ENCODE results near the gene MS4A18. TPM values are rescaled to one million over a fixed set of nuclear protein-coding genes. Genes with fewer than 3 reads are reported as not detected.
A peak's percentile ranks its signal among the peaks of the same experiment; 100 is the strongest.

The MS4A18 gene
- total RNA-seq, 1 donor, result not detected

DNA sequence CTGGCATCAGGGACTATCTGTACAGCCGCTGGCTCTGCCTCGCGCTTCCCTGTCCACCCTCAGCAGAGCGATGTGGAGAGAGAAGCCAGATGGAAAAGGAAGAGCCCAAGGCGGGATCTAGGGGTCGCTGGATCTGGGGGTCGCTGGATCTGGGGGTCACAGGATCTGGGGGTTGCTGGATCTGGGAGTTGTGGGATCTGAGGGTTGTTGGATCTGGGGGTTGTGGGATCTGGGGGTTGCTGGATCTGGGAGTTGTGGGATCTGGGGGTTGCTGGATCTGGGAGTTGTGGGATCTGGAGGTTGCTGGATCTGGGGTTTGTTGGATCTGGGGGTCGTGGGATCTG, 58.6 kb downstream of the MS4A18 start:
- peaks cover 18% of the 10 kb centered on the region for H3K4me1 ChIP-seq (ENCODE audit: insufficient read depth, low read length)
- no peak overlapping the region for H2AFZ ChIP-seq (ENCODE audit: low read length)
- H3K27ac ChIP-seq (ENCODE audit: low read depth, low read length), result no peak overlapping the region
- peak; percentile 13 for DNase-seq (ENCODE audit: insufficient read length, low spot score, missing footprints)
- no peak overlapping the region for H3K4me2 ChIP-seq (ENCODE audit: insufficient read depth, low read length)
- no peak overlapping the region for H3K4me3 ChIP-seq (ENCODE audit: insufficient read depth, low read length)
- TF ChIP-seq, protein P1, sequence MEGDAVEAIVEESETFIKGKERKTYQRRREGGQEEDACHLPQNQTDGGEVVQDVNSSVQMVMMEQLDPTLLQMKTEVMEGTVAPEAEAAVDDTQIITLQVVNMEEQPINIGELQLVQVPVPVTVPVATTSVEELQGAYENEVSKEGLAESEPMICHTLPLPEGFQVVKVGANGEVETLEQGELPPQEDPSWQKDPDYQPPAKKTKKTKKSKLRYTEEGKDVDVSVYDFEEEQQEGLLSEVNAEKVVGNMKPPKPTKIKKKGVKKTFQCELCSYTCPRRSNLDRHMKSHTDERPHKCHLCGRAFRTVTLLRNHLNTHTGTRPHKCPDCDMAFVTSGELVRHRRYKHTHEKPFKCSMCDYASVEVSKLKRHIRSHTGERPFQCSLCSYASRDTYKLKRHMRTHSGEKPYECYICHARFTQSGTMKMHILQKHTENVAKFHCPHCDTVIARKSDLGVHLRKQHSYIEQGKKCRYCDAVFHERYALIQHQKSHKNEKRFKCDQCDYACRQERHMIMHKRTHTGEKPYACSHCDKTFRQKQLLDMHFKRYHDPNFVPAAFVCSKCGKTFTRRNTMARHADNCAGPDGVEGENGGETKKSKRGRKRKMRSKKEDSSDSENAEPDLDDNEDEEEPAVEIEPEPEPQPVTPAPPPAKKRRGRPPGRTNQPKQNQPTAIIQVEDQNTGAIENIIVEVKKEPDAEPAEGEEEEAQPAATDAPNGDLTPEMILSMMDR (IDR thresholded peaks at IDR 0.05; ENCODE audit: extremely low read depth, low read depth, low read length), result no peak
- no peaks in the 10 kb centered on the region for H3K79me2 ChIP-seq (ENCODE audit: insufficient read depth, low read length)
- no peaks in the 10 kb centered on the region for H3K36me3 ChIP-seq (ENCODE audit: insufficient read depth, low read length)
- peaks cover 23% of the 10 kb centered on the region for H3K27me3 ChIP-seq (ENCODE audit: insufficient read depth, low read length)
- no peaks in the 10 kb centered on the region for H3K9me3 ChIP-seq (ENCODE audit: low read depth, low read length)
- H4K20me1 ChIP-seq (ENCODE audit: insufficient read depth, low read length), result no peaks in the 10 kb centered on the region

DNA sequence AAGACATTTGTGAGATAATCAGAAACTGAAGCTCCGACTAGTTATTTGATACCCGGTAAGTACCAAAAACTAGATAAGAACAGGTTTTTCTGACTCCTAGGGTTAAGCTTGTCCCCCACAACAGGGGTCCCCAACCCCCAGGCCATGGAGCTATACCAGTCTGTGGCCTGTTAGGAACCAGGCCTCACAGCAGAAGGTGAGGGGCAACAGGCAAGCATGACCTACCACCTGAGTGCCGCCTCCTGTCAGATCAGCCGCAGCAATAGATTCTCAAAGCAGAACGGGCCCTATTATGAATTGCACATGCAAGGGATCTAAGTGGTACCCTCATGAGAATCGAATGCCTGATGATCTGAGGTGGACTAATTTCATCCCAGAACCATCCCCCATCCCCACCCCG, 59.4 kb downstream of the MS4A18 start:
- Histone ChIP-seq H3K9me3 (ENCODE audit: low read depth, low read length) (no peaks in the 10 kb centered on the region), H3K4me3 (ENCODE audit: insufficient read depth, low read length) (no peak overlapping the region)
- TF ChIP-seq, protein P1 (IDR thresholded peaks at IDR 0.05; ENCODE audit: extremely low read depth, low read depth, low read length), result no peak

DNA sequence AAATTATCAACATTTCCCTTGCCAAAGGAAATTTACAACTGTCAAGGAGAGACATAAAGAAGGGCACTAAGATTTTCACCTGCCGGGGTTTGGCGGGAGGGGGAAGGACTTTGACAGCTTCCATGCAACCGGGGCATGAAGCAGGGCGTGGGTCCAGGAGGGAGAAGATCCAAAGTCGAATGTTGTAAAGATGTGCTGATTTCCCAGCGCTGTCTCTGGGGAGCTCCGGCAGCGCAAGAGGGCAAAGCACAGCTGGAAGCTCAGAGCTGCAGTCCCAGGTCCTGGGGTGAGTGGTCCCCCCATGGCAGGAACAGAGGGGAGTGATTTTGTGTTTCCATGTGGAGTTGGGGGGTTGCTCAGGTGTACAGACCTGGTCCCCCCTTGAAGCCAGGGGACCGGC, 60.6 kb downstream of the MS4A18 start, which contains the start of gene MS4A10:
Gene MS4A10 (plus strand): TSS at position 198 of the 400 bp plus-strand sequence. CDS start 5,003 bp downstream, outside the sequence.
- Histone ChIP-seq H3K4me2 (ENCODE audit: insufficient read depth, low read length) (peak within 1 kb of the TSS; percentile 36), H3K4me3 (ENCODE audit: insufficient read depth, low read length) (no peak within 1 kb of the TSS), H2AFZ (ENCODE audit: low read length) (no peak within 1 kb of the TSS), H3K27me3 (ENCODE audit: insufficient read depth, low read length) (peaks cover 26% of the 10 kb centered on the region), H3K36me3 (ENCODE audit: insufficient read depth, low read length) (no peaks in the 10 kb centered on the region), H3K27ac (ENCODE audit: low read depth, low read length) (no peak within 1 kb of the TSS), H4K20me1 (ENCODE audit: insufficient read depth, low read length) (no peaks in the 10 kb centered on the region), H3K9me3 (ENCODE audit: low read depth, low read length) (no peaks in the 10 kb centered on the region), H3K4me1 (ENCODE audit: insufficient read depth, low read length) (peaks cover 18% of the 10 kb centered on the region), H3K79me2 (ENCODE audit: insufficient read depth, low read length) (no peaks in the 10 kb centered on the region)
- TF ChIP-seq, protein P1 (IDR thresholded peaks at IDR 0.05; ENCODE audit: extremely low read depth, low read depth, low read length), result no peak
- DNase-seq (ENCODE audit: insufficient read length, low spot score, missing footprints), result no peak

More for the DNA sequence above, 59.4 kb downstream of the MS4A18 start:
- Histone ChIP-seq H2AFZ (ENCODE audit: low read length) (no peak overlapping the region), H3K27ac (ENCODE audit: low read depth, low read length) (no peak overlapping the region), H3K4me1 (ENCODE audit: insufficient read depth, low read length) (peaks cover 18% of the 10 kb centered on the region), H3K36me3 (ENCODE audit: insufficient read depth, low read length) (no peaks in the 10 kb centered on the region), H4K20me1 (ENCODE audit: insufficient read depth, low read length) (no peaks in the 10 kb centered on the region), H3K27me3 (ENCODE audit: insufficient read depth, low read length) (peaks cover 23% of the 10 kb centered on the region), H3K79me2 (ENCODE audit: insufficient read depth, low read length) (no peaks in the 10 kb centered on the region), H3K4me2 (ENCODE audit: insufficient read depth, low read length) (no peak overlapping the region)
- no peak for DNase-seq (ENCODE audit: insufficient read length, low spot score, missing footprints)

DNA sequence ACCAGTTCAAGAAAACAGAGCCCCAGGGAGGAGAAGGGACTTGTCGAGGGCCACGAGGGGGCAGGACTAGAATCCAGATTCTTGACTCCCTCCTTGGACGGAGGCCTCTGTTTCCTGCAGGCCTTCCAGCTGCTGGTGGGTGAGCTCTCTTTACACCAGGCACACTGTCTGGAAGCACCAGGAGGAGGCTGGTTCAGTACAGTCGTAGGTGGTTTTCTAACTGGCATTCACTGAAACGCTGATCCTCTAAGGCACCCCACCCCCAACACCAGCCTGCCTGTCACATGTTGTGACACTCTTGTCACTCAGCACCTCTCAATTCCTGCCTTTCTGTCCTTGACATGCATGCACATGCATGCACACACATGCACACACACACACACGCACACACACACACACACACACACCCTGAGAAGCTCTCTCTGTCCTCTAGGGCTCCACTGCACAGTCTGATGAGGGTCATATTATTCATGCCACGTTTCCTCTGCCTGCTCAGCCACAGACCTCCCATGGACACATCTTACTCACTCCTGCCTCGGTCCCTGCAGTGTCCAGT, 61.4 kb downstream of the MS4A18 start:
- H3K27me3 ChIP-seq (ENCODE audit: insufficient read depth, low read length), result peaks cover 23% of the 10 kb centered on the region
- no peaks in the 10 kb centered on the region for H3K36me3 ChIP-seq (ENCODE audit: insufficient read depth, low read length)
- no peaks in the 10 kb centered on the region for H3K9me3 ChIP-seq (ENCODE audit: low read depth, low read length)
- no peak overlapping the region for H3K4me3 ChIP-seq (ENCODE audit: insufficient read depth, low read length)
- H3K4me1 ChIP-seq (ENCODE audit: insufficient read depth, low read length), result peaks cover 18% of the 10 kb centered on the region
- no peak overlapping the region for H3K27ac ChIP-seq (ENCODE audit: low read depth, low read length)
- no peaks in the 10 kb centered on the region for H4K20me1 ChIP-seq (ENCODE audit: insufficient read depth, low read length)
- no peak overlapping the region for H2AFZ ChIP-seq (ENCODE audit: low read length)
- no peaks in the 10 kb centered on the region for H3K79me2 ChIP-seq (ENCODE audit: insufficient read depth, low read length)
- TF ChIP-seq, protein P1 (IDR thresholded peaks at IDR 0.05; ENCODE audit: extremely low read depth, low read depth, low read length), result no peak
- peak; percentile 79 for DNase-seq (ENCODE audit: insufficient read length, low spot score, missing footprints)
- H3K4me2 ChIP-seq (ENCODE audit: insufficient read depth, low read length), result peak overlapping the region; percentile 36
